ENCODE results near the gene LMBR1L.
A peak's percentile ranks its signal among the peaks of the same experiment; 100 is the strongest.

Gene LMBR1L

GRCh38 chr12:49126852-49127763 lies 16.5 kb upstream of the LMBR1L start (continued):
- TF ChIP-seq ZNF202 (tag by site-specific recombination; IDR thresholded peaks at IDR 0.05; ENCODE audit: borderline replicate concordance) (no peak), ZNF223 (tag by site-specific recombination; IDR thresholded peaks at IDR 0.05) (no peak), GLIS1 (tag by site-specific recombination; IDR thresholded peaks at IDR 0.05) (peak; percentile 15; the same call in 1 of the 2 replicates), GLIS2 (tag by site-specific recombination; IDR thresholded peaks at IDR 0.05) (no peak), ZNF221 (tag by site-specific recombination; IDR thresholded peaks at IDR 0.05; ENCODE audit: borderline replicate concordance) (no peak), ZNF707 (tag by site-specific recombination; IDR thresholded peaks at IDR 0.05) (no peak), ZNF114 (tag by site-specific recombination; IDR thresholded peaks at IDR 0.05) (no peak), ZNF335 (tag by site-specific recombination; conservative IDR thresholded peaks at IDR 0.05) (no peak), KLF7 (tag by site-specific recombination; IDR thresholded peaks at IDR 0.05; ENCODE audit: borderline replicate concordance) (0 out of 2 replicates have a peak, but pooled peaks have one; percentile 56), ZNF24 (tag by site-specific recombination; IDR thresholded peaks at IDR 0.05) (peak; percentile 15; the same call in 1 of the 2 replicates), ZNF580 (tag by site-specific recombination; IDR thresholded peaks at IDR 0.05) (no peak), ZNF664 (tag by site-specific recombination; IDR thresholded peaks at IDR 0.05) (no peak), ZNF37A (tag by site-specific recombination; IDR thresholded peaks at IDR 0.05) (no peak), ZNF121 (tag by site-specific recombination; IDR thresholded peaks at IDR 0.05) (no peak), ZNF324 (tag by site-specific recombination; IDR thresholded peaks at IDR 0.05) (peak; percentile 48; the same call in 1 of the 2 replicates), RBAK (tag by site-specific recombination; IDR thresholded peaks at IDR 0.05) (no peak), SP3 (tag by site-specific recombination; IDR thresholded peaks at IDR 0.05) (no peak), ZNF354C (tag by site-specific recombination; IDR thresholded peaks at IDR 0.05; ENCODE audit: borderline replicate concordance, low read depth) (no peak), ZNF157 (tag by site-specific recombination; IDR thresholded peaks at IDR 0.05) (no peak), ZNF341 (tag by site-specific recombination; IDR thresholded peaks at IDR 0.05; ENCODE audit: low read depth) (no peak), ZNF660 (tag by site-specific recombination; IDR thresholded peaks at IDR 0.05) (no peak), ZNF571 (tag by site-specific recombination; IDR thresholded peaks at IDR 0.05) (no peak), ZNF747 (tag by site-specific recombination; IDR thresholded peaks at IDR 0.05) (no peak), ZNF23 (tag by site-specific recombination; IDR thresholded peaks at IDR 0.05; ENCODE audit: borderline replicate concordance) (no peak), ZNF692 (tag by site-specific recombination; IDR thresholded peaks at IDR 0.05) (no peak)

GRCh38 chr12:49121047-49121696 lies 10.5 kb upstream of the LMBR1L start:
- ChIA-PET POLR2A (interaction anchor here (1.0 to 2.4 kb wide), 5 partner anchors 9 to 57 kb away, joined by 3 to 16 read pairs (median 4); partner anchors contain the start of genes LMBR1L and TUBA1B), CTCF (interaction anchor here (0.6 to 4.5 kb wide), 18 partner anchors 9 to 124 kb away, joined by 3 to 63 read pairs (median 5); partner anchors contain the start of genes LMBR1L and RHEBL1)
- Histone ChIP-seq H3K36me3 (ENCODE audit: control insufficient read depth in 2 of 2, insufficient read depth in 1 of 2, low read length in 2 of 2) (no peaks in the 10 kb centered on the region), H3K9me3 (ENCODE audit: control insufficient read depth, insufficient read depth, low read depth, low read length) (no peaks in the 10 kb centered on the region), H3K4me1 (ENCODE audit: control insufficient read depth, insufficient read depth, low read length) (no peaks in the 10 kb centered on the region), H3K4me3 (ENCODE audit: low read depth, low read length) (no peak overlapping the region), H3K27ac (ENCODE audit: extremely low read depth, low read depth, low read length) (no peak overlapping the region)
- no peak for TF ChIP-seq ZNF513 (tag by site-specific recombination; IDR thresholded peaks at IDR 0.05)
- no peak for TF ChIP-seq ZFP69B (tag by site-specific recombination; IDR thresholded peaks at IDR 0.05)
- TF ChIP-seq ZNF837 (tag by site-specific recombination; IDR thresholded peaks at IDR 0.05) = no peak
- TF ChIP-seq ZNF324 (tag by site-specific recombination; IDR thresholded peaks at IDR 0.05) = no peak
- TF ChIP-seq ZFP3 (tag by site-specific recombination; IDR thresholded peaks at IDR 0.05; ENCODE audit: low read depth) = no peak
- no peak for TF ChIP-seq ZXDB (tag by site-specific recombination; IDR thresholded peaks at IDR 0.05)
- TF ChIP-seq ZNF155 (tag by site-specific recombination; IDR thresholded peaks at IDR 0.05) = no peak
- TF ChIP-seq ZBTB17 (tag by site-specific recombination; IDR thresholded peaks at IDR 0.05) = peak; percentile 51
- no peak for TF ChIP-seq MEIS1 (CRISPR knock-in tag; IDR thresholded peaks at IDR 0.05; ENCODE audit: borderline replicate concordance)
